GM19452 (cell line): ENCODE measurements around the gene EHBP1L1.
A peak's percentile ranks its signal among the peaks of the same experiment; 100 is the strongest.
"Not testable (repeated sequence)": the region's sequence is repeated elsewhere in the genome, so short reads cannot be mapped to it uniquely, and the experiment has no call there.

Source experiments
- ATAC-seq: cut with Tn5 transposase; IDR thresholded peaks from one replicate; pipeline ENCODE4 v1.9.1; 2021; ENCODE audit not compliant: unreplicated experiment

The EHBP1L1 gene

GRCh38 chr11:65560555-65561418 lies 15.1 kb upstream of the EHBP1L1 start:
- no peak for ATAC-seq

GRCh38 chr11:65562020-65562419 lies 13.8 kb upstream of the EHBP1L1 start:
- no peak for ATAC-seq

- no peak for ATAC-seq
These were observed 13.1 kb upstream of the EHBP1L1 start for GRCh38 chr11:65562788-65563187.

DNA sequence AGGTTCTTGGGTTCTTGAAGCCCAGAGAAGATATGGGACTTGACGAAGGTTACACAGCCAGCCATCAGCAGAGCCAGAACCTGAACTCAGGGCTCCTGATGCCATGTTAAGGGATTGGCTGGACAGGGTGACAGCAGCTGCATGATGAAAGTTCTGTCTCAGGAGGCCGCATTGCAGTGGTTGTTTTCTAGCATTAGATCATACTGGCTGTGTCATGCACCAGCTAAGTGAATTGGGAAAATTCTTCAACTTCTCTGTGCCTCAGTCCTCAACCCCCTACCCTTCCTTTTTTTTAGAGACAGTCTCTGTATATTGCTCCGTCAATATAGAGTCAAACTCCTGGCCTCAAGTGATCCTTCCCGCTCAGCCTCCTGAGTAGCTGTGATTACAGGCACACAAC lies 12.3 kb upstream of the EHBP1L1 start:
- no peak for ATAC-seq

DNA sequence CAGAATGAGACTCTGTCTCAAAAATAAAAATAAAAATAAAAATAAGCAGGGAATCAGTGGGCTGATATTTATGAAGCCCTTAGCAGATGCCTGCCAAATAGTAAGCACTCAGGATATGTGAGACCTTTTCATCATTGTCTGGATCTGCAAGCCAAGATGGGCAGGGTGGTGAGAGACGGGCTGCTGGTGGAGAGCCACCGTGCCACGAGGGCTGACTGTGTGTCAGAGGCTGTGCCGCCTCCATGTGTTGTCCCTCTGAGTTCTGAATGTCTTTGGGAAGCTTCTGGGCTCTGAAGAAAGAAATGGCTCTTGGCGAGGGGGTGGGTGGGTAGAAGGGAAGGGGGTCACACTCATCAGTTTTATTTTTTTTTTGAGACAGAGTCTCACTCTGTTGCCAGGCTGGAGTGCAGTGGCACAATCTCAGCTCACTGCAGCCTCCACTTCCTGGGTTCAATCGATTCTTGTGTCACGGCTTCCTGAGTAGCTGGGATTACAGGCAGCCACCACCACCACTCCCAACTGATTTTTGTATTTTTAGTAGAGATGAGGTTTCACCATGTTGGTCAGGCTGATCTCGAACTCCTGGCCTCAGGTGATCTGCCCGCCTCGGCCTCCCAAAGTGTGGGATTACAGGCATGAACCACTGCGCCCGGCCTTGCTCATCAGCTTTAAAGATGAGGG lies 10.8 kb upstream of the EHBP1L1 start:
- not testable (repeated sequence) for ATAC-seq

GRCh38 chr11:65565624-65566453 lies 10.0 kb upstream of the EHBP1L1 start:
- ATAC-seq = no peak

GRCh38 chr11:65569164-65569972 lies 6.5 kb upstream of the EHBP1L1 start:
- ATAC-seq = no peak

DNA sequence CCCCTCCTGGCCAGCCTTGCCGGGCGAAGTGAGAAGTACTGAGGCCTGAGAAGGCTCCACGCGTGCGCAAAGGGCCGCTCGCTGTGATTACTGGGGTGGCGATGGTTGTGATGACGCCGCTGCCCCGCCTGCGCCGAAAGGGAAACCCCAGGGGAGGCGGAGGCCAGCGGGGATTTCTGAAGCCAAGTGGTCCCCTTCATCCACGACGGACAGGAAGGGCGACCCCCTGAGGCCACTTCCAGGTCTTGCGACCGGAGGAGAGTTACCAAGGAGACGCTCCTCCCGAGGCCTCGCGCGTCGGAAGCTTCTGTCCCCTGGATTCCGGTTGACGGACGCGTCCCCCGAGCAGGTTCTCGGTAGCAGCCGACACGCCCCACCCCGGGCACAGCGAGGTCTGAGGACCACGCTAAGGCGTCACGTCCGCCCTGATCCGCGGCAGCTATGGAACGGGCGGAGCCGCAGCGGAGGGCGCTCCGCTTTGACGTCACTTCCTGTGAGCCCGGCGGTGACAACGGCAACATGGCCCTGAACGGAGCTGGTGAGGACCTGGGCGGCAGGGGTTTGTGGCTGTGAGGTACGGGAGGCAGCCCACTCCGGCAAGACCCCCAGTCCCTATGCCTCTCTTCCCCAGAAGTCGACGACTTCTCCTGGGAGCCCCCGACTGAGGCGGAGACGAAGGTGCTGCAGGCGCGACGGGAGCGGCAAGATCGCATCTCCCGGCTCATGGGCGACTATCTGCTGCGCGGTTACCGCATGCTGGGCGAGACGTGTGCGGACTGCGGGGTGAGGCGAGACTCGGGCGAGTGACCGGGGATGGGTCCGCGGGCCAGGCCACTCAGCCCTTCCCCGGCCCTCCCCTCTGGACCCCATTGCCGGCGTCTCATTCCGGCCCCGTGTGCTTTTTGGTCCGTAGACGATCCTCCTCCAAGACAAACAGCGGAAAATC lies 5.6 kb upstream of the EHBP1L1 start, which contains the start of gene ZNRD2:
ZNRD2 (plus strand) TSS at position 505 of the 946 bp plus-strand sequence; CDS start at position 520, 15 bp downstream.
- peak; percentile 59 for ATAC-seq

GRCh38 chr11:65571420-65571819 lies 4.4 kb upstream of the EHBP1L1 start:
- ATAC-seq = no peak

- ATAC-seq = no peak
These were observed 3.9 kb upstream of the EHBP1L1 start for GRCh38 chr11:65571940-65572339.

GRCh38 chr11:65572356-65573051 lies 3.3 kb upstream of the EHBP1L1 start, which contains the start of gene FAM89B:
TSS of gene FAM89B (plus strand) at chr11:65572538. CDS start at chr11:65572670, 132 bp downstream.
- ATAC-seq = no peak

GRCh38 chr11:65573391-65574079 lies 2.3 kb upstream of the EHBP1L1 start:
- no peak for ATAC-seq

DNA sequence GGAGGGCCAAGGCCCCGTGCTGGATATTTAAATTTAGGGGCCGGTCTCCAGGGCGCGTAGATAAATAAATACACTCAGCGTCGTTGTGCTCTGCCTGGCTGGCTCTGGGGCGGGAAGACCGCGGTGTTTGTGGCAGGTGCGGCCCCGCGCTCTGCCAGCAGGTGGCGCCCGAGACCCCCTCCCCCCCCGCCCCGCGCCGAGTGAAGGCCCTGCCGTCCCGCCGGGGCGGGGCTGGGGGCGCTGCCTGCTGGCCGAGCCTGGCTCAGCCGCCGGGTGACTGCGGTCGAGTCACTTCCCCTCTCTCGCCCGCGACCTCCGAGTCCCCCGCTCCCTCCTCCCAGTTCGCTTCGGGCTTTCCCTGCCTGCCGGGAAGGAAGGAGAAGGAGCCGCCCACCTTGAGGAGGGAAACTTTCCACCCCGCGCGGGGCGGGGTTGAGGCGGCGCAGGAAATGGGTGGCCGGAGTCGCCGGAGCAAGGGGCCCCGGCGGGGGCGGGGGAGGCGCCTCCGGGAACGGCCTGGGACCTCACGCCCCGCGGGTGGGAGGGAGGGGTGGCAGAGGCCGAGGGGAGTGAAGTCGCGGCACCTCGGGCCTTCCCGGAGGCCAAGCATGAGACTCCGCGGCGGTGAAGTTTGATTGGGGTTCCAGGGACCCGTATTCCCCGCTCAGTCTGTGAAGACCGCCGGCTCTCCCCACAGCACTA lies 1.6 kb upstream of the EHBP1L1 start:
- peak; percentile 29 for ATAC-seq

- ATAC-seq = no peak
These were observed 864 bp upstream of the EHBP1L1 start for GRCh38 chr11:65574811-65575567.

GRCh38 chr11:65576232-65576866 lies 496 bp downstream of the EHBP1L1 start:
- no peak for ATAC-seq
